Peyer's patch (tissue), 4 donors: ENCODE data around the gene LRRC26. TPM values are rescaled to one million over a fixed set of nuclear protein-coding genes. Genes with fewer than 3 reads are reported as not detected.

Experiments used
- DNase-seq, 3 donors: peaks; one replicate each; pipeline ENCODE4 v3.0.0-alpha.2; 2017 to 2019
- H3K27ac ChIP-seq, 4 donors: fragments of 200-600 bp; sonication (generic); one replicate each; pipeline ENCODE4 v1.5.1; 2016 to 2019
- H3K27me3 ChIP-seq, 2 donors: fragments of 200-600 bp; sonication (generic); one replicate each; pipeline ENCODE4 v1.5.1; 2019
- H3K36me3 ChIP-seq, 3 donors: fragments of 200-600 bp; sonication (generic); one replicate each; pipeline ENCODE4 v1.5.1; 2016 to 2019
- H3K4me1 ChIP-seq, 4 donors: fragments of 200-600 bp; sonication (generic); one replicate each; pipeline ENCODE4 v1.5.1; 2016 to 2019
- H3K4me3 ChIP-seq, 4 donors: fragments of 200-600 bp; sonication (generic); 1 replicate in 3 of 4; 2 replicates in 1 of 4; pipeline ENCODE4 v1.5.1; 2016 to 2019; ENCODE audit warnings: mild to moderate bottlenecking in 1 of 4
- H3K9me3 ChIP-seq, 4 donors: fragments of 200-600 bp; sonication (generic); one replicate each; pipeline ENCODE4 v1.5.1; 2016 to 2019; ENCODE audit warnings: mild to moderate bottlenecking in 1 of 4
- POLR2A ChIP-seq, 2 donors: fragments of 450-650 bp; IDR thresholded peaks; one replicate each; pipeline ENCODE4 v1.5.1; 2017; ENCODE audit warnings: antibody characterized with exemption in 2 of 2, mild to moderate bottlenecking in 2 of 2, moderate library complexity in 2 of 2
- total RNA-seq, 4 donors: library from RNA; depleted of rRNA; stranded (reverse); fragments of >200 nt; gene quantifications; one replicate each; pipeline ENCODE4 v1.1.0, GENCODE V29; 2016
- TF ChIP-seq, protein P1 (sequence below), 6 experiments: fragments of 450-650 bp in 4 of 6; fragments of 200-600 bp in 2 of 6; sonication (generic) in 1 of 6; IDR thresholded peaks; one replicate each; pipeline ENCODE4 v1.5.1; 2017 to 2019; ENCODE audit warnings: antibody characterized with exemption in 6 of 6, mild to moderate bottlenecking in 3 of 6, moderate library complexity in 1 of 6

The LRRC26 gene
- total RNA-seq, 4 donors from 2014 or later: 14.5 to 45.7 (median 34.1) TPM

DNA sequence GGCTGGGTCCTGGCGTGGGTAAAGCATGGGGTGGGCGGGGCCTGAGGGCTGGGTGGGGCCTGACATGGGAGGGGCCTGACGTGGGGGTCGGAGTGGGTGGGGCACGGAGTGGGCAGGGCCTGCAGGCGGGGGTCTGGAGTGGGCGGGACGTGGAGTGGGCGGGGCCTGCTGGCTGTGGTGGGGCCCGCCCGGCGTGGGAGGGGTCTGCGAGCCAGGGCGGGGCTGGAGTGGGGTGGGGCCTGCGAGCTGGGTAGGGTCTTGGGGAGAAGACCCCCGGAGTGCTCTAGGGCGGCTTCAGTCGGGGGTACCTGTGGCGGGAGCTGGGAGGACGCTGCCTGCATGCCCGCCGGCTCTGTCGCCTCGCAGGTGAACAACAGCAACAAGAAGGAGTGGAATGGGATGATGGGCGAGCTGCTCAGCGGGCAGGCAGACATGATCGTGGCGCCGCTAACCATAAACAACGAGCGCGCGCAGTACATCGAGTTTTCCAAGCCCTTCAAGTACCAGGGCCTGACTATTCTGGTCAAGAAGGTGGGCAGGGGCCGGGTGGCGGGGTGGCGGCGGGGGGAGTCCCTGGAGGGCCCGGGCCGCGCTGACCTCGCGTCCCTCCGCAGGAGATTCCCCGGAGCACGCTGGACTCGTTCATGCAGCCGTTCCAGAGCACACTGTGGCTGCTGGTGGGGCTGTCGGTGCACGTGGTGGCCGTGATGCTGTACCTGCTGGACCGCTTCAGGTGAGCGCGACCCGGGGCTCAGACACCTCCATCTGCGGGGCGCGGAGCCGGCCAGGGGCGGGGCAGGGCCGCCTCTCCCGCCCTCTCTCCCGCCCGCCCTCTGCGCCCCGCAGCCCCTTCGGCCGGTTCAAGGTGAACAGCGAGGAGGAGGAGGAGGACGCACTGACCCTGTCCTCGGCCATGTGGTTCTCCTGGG lies 8.0 kb downstream of the LRRC26 start:
- Histone ChIP-seq H3K9me3 (no peaks in the 10 kb centered on the region), H3K36me3 (no peaks in the 10 kb centered on the region), H3K4me3 (no peak overlapping the region), H3K27ac (no peak overlapping the region), H3K27me3 (peaks cover 0 to 70% of the 10 kb centered on the region in 2 donors), H3K4me1 (peaks cover 0 to 31% (median 11%) of the 10 kb centered on the region in 4 donors)
- TF ChIP-seq POLR2A (IDR thresholded peaks at IDR 0.05): no peak
- TF ChIP-seq, protein P1, sequence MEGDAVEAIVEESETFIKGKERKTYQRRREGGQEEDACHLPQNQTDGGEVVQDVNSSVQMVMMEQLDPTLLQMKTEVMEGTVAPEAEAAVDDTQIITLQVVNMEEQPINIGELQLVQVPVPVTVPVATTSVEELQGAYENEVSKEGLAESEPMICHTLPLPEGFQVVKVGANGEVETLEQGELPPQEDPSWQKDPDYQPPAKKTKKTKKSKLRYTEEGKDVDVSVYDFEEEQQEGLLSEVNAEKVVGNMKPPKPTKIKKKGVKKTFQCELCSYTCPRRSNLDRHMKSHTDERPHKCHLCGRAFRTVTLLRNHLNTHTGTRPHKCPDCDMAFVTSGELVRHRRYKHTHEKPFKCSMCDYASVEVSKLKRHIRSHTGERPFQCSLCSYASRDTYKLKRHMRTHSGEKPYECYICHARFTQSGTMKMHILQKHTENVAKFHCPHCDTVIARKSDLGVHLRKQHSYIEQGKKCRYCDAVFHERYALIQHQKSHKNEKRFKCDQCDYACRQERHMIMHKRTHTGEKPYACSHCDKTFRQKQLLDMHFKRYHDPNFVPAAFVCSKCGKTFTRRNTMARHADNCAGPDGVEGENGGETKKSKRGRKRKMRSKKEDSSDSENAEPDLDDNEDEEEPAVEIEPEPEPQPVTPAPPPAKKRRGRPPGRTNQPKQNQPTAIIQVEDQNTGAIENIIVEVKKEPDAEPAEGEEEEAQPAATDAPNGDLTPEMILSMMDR (IDR thresholded peaks at IDR 0.05): no peak
- no peak for DNase-seq

DNA sequence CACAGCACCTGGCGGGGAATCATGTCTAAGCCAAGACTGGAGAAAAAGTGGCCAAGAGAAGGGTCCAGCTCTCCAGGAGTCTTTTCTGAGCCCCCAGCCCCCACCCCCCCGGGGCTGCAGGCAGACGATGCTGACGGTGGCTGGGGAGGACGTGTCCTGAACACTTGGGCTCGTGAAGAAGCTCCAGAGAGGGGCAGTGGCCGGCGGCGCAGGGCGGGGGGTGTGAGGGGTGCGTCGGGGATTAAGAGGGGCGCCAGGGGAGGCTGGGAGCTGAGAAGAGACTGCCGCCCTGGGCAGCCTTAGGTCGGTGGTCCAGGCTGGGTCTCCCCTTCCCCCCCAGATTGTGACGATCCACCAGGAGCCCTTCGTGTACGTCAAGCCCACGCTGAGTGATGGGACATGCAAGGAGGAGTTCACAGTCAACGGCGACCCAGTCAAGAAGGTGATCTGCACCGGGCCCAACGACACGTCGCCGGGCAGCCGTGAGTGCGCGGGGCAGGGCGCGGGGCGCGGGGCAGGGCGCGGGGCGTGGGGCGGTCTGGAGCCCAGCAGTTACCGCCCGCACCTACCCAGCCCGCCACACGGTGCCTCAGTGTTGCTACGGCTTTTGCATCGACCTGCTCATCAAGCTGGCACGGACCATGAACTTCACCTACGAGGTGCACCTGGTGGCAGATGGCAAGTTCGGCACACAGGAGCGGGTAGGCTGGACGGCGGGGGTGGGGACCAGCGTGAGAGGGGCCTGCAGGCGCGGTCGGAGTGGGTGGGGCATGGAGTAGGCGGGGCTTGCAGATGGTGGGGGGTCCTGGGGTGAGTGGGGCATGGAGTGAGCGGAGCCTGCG lies 8.9 kb downstream of the LRRC26 start:
- peaks cover 0 to 61% of the 10 kb centered on the region in 2 donors for H3K27me3 ChIP-seq
- no peak overlapping the region for H3K4me3 ChIP-seq
- H3K27ac ChIP-seq: no peak overlapping the region
- TF ChIP-seq POLR2A (IDR thresholded peaks at IDR 0.05): no peak
- TF ChIP-seq, protein P1 (IDR thresholded peaks at IDR 0.05): no peak
- H3K36me3 ChIP-seq: no peaks in the 10 kb centered on the region
- H3K9me3 ChIP-seq: no peaks in the 10 kb centered on the region
- H3K4me1 ChIP-seq: peaks cover 0 to 37% (median 13%) of the 10 kb centered on the region in 4 donors
- DNase-seq: no peak

DNA sequence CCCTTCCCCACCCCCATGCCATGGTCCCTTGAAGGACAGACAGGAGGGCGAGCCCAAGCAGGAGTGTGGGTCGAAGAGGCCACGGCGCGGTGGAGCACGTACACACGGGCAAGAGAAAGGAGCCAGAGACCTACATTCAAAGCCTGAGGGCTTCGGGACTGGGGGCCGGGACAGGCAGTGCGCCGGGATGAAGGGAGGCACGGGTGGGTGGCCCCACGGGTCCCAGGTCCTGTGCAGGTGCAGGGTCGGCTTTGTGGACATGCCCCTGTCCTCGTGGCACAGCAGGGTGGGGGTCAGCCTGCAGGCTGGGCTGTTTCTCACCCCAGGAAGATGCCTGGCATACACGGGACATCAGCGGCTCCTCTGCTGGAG lies 9.8 kb downstream of the LRRC26 start:
- Histone ChIP-seq H3K27me3 (peaks cover 0 to 53% of the 10 kb centered on the region in 2 donors), H3K4me3 (no peak overlapping the region), H3K9me3 (no peaks in the 10 kb centered on the region), H3K36me3 (no peaks in the 10 kb centered on the region), H3K4me1 (peaks cover 0 to 37% (median 13%) of the 10 kb centered on the region in 4 donors), H3K27ac (no peak overlapping the region)
- no peak for DNase-seq
- TF ChIP-seq, protein P1 (IDR thresholded peaks at IDR 0.05): no peak
- no peak for TF ChIP-seq POLR2A (IDR thresholded peaks at IDR 0.05)

DNA sequence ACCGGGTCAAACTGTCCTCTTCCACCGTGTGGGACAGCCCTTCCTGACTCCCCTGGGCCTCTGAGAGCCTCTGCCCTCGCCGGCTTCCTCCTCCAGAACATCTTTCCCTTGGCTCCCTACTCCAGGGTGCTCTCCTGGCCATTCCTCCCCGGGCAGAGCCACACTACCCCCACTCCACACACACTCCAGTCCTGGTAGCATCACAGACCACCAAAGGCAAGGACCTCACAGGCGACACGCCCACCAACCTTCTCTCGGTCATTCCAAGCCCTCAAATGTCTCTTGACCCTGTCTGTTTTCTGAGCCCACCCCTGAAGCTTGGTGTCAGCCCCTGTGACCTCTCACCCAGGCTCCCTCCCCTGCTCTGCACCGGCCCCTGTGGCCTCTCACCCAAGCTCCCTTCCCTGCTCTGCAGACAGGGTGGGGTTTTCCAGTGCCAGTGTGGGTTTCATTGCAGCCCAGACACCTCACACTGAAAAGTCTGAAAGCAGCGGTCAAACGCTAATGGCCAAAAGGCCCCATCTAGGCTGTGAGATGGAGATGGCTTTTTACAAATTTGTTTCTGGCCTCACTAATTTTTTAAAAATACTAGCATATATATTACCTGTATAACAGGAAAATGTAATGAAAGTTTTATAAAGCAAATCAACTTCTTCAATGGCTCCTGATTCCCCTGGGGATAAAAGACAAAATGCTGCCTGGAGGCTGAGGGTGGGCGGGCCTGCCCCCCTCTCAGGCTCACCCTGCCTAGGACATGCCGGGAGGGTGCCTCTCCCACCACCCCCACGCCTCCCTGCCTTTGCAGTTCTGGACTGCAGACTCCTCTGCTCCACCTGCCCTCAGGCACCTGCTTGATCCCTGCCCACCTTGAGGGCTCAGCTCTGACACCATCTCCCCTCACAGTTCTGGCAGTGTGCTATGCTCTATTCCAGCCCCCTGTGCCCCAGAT lies 10.5 kb downstream of the LRRC26 start:
- TF ChIP-seq, protein P1 (IDR thresholded peaks at IDR 0.05): no peak
- TF ChIP-seq POLR2A (IDR thresholded peaks at IDR 0.05): no peak
- Histone ChIP-seq H3K36me3 (no peaks in the 10 kb centered on the region), H3K4me3 (no peak overlapping the region), H3K27ac (no peak overlapping the region), H3K4me1 (peaks cover 0 to 37% (median 13%) of the 10 kb centered on the region in 4 donors), H3K9me3 (no peaks in the 10 kb centered on the region), H3K27me3 (peaks cover 0 to 47% of the 10 kb centered on the region in 2 donors)
- DNase-seq: no peak

DNA sequence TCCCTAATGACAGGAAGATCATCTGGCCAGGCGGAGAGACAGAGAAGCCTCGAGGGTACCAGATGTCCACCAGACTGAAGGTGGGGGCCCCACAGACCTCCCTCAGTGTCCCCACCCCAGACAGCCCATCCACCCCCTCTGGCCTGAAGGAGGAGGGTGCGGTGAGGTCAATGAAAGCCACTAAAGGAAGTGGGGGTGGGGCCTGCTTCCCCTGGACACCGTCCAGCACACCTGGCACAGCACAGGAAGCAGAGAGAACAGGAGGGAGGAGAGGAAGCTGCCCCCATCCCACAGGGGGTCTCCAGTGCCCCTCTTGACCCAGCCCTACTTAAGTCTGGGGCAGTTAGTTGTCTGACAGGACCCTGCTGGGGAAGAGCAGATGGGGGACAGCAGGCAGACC lies 11.2 kb downstream of the LRRC26 start:
- H3K4me1 ChIP-seq: peaks cover 0 to 36% (median 13%) of the 10 kb centered on the region in 4 donors
- no peak for TF ChIP-seq POLR2A (IDR thresholded peaks at IDR 0.05)
- TF ChIP-seq, protein P1 (IDR thresholded peaks at IDR 0.05): no peak
- no peaks in the 10 kb centered on the region for H3K36me3 ChIP-seq
- H3K9me3 ChIP-seq: no peaks in the 10 kb centered on the region
- H3K27me3 ChIP-seq: peaks cover 0 to 43% of the 10 kb centered on the region in 2 donors
- H3K27ac ChIP-seq: no peak overlapping the region
- no peak for DNase-seq
- H3K4me3 ChIP-seq: no peak overlapping the region
